Thymus (tissue), 11 donors: ENCODE data around the gene IL36A. TPM values are rescaled to one million over a fixed set of nuclear protein-coding genes. Genes with fewer than 3 reads are reported as not detected.

Experiments
- DNase-seq, 9 donors: peaks; one replicate each; pipeline ENCODE4 v3.0.0-alpha.2; 2013; ENCODE audit warnings: low spot score in 9 of 9, low read depth in 6 of 9, missing footprints in 1 of 9
- H3K27ac ChIP-seq, 2 donors: one replicate each; pipeline ENCODE4 v1.5.1; 2013; ENCODE audit warnings: control low read depth in 1 of 2, low read depth in 1 of 2, low read length in 1 of 2, mild to moderate bottlenecking in 1 of 2, moderate library complexity in 1 of 2
- H3K27me3 ChIP-seq, 2 donors: one replicate each; pipeline ENCODE4 v1.5.1; 2013; ENCODE audit warnings: low read length in 1 of 2; ENCODE audit not compliant: control insufficient read depth in 2 of 2, insufficient read depth in 1 of 2
- H3K36me3 ChIP-seq, 2 donors: one replicate each; pipeline ENCODE4 v1.5.1; 2013; ENCODE audit warnings: low read length in 1 of 2, mild to moderate bottlenecking in 1 of 2, moderate library complexity in 1 of 2; ENCODE audit not compliant: control insufficient read depth in 2 of 2, insufficient read depth in 2 of 2
- H3K4me1 ChIP-seq, 2 donors: one replicate each; pipeline ENCODE4 v1.5.1; 2013; ENCODE audit warnings: low read length in 2 of 2; ENCODE audit not compliant: control insufficient read depth in 2 of 2, insufficient read depth in 2 of 2
- H3K4me3 ChIP-seq, 2 donors: one replicate each; pipeline ENCODE4 v1.5.1; 2013; ENCODE audit warnings: low read length in 2 of 2, control low read depth in 1 of 2, mild to moderate bottlenecking in 1 of 2
- H3K9me3 ChIP-seq, 2 donors: one replicate each; pipeline ENCODE4 v1.5.1; 2013; ENCODE audit warnings: low read length in 1 of 2, mild to moderate bottlenecking in 1 of 2; ENCODE audit not compliant: control insufficient read depth in 2 of 2, insufficient read depth in 1 of 2
- WGBS: extraction: QIAGEN DNeasy Blood & Tissue Kit; methylation state at CpG from one replicate; pipeline ENCODE4 v1.1.7; 2013; 5-methylcytosine and 5-hydroxymethylcytosine counted together
- polyA plus RNA-seq: library from polyadenylated mRNA; stranded (reverse); fragments of 200-250 nt; gene quantifications from one replicate; pipeline ENCODE4 v1.2.3, GENCODE V29; 2013
- total RNA-seq: library from RNA; stranded (reverse); fragments of 120-200 nt; gene quantifications from one replicate; pipeline ENCODE4 v1.2.4, GENCODE V29; 2013
- donor health status: healthy.

Gene IL36A
- total and polyA plus RNA-seq, 2 donors = 0.30 to 0.99 TPM

DNA sequence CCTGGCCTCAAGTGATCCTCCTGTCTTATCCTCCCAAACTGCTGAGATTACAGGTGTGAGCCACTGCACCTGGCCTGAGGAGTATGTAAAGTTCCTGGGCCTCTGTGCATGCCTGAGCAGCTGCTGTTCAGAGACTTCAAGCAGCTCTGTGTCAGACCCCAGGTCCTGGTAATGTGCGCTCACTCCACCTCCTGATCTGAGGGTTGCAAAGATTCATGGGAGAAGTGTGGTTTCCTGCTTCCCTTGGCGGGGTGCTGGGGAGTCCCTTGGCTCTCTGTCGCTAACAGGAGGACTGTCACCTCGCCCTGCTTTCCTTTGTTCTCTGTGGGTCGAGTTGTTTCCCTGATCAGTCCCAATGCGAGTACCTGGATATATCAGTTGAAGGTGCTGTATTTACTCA, 8.6 kb upstream of the IL36A start:
- Histone ChIP-seq H3K4me3 (peak overlapping the region in 1 of 2 donors; percentile 12), H3K27me3 (no peaks in the 10 kb centered on the region), H3K36me3 (no peaks in the 10 kb centered on the region), H3K9me3 (peaks cover 0 to 16% of the 10 kb centered on the region in 2 donors), H3K4me1 (peaks cover 12 to 20% of the 10 kb centered on the region in 2 donors), H3K27ac (peak overlapping the region; percentile 5 to 80)
- 6% methylated on average over 6 of the region's 6 CpGs for WGBS
- DNase-seq = peak; percentile 77 to 97 (median 89)

- H3K4me1 ChIP-seq = peaks cover 12 to 20% of the 10 kb centered on the region in 2 donors
- H3K4me3 ChIP-seq = peak overlapping the region in 1 of 2 donors; percentile 12
- peak overlapping the region in 1 of 2 donors; percentile 80 for H3K27ac ChIP-seq
- no peaks in the 10 kb centered on the region for H3K27me3 ChIP-seq
- WGBS = 75% methylated on average over 1 of the region's 1 CpG
- peak in 1 of 9 donors; percentile 51 for DNase-seq
- H3K9me3 ChIP-seq = peaks cover 0 to 16% of the 10 kb centered on the region in 2 donors
- no peaks in the 10 kb centered on the region for H3K36me3 ChIP-seq
Measured at GRCh38 chr2:112997151-112997550, 8.1 kb upstream of the IL36A start.

GRCh38 chr2:113000436-113000835, 4.8 kb upstream of the IL36A start:
- no peak overlapping the region for H3K4me3 ChIP-seq
- no peaks in the 10 kb centered on the region for H3K36me3 ChIP-seq
- peaks cover 0 to 11% of the 10 kb centered on the region in 2 donors for H3K9me3 ChIP-seq
- no peaks in the 10 kb centered on the region for H3K27me3 ChIP-seq
- no peak overlapping the region for H3K27ac ChIP-seq
- DNase-seq = no peak
- H3K4me1 ChIP-seq = peaks cover 12 to 18% of the 10 kb centered on the region in 2 donors
- WGBS = 94% methylated on average over 1 of the region's 1 CpG

- Histone ChIP-seq H3K4me3 (no peak overlapping the region), H3K27me3 (no peaks in the 10 kb centered on the region), H3K27ac (no peak overlapping the region), H3K9me3 (peaks cover 0 to 11% of the 10 kb centered on the region in 2 donors), H3K36me3 (no peaks in the 10 kb centered on the region), H3K4me1 (peaks cover under 1% of the 10 kb centered on the region in 2 donors)
- WGBS = 95% methylated on average over 2 of the region's 2 CpGs
- no peak for DNase-seq
Measured at GRCh38 chr2:113002677-113003076, 2.6 kb upstream of the IL36A start.

DNA sequence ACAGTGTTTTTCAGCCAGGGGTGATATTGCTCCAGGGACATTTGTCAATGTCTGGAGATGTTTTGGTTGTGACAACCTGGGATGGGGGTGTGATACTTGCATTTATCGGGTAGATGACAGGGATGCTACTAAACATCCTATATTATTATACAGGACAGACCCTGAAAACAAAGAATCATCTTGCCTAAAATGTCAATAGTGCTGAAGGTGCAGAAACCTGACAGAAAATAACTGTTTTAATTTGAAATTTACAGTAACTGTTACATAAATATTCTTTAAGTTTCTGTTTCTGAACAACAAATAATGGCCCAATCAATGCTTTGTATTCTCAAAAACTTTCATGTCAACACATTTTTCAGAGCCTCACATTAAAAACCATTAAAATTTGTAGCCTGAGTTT, 2.0 kb downstream of the IL36A start:
- no peaks in the 10 kb centered on the region for H3K9me3 ChIP-seq
- no peak for DNase-seq
- H3K4me3 ChIP-seq = no peak overlapping the region
- 96% methylated on average over 1 of the region's 1 CpG for WGBS
- H3K4me1 ChIP-seq = peaks cover 2 to 5% of the 10 kb centered on the region in 2 donors
- H3K27me3 ChIP-seq = no peaks in the 10 kb centered on the region
- no peaks in the 10 kb centered on the region for H3K36me3 ChIP-seq
- H3K27ac ChIP-seq = no peak overlapping the region

DNA sequence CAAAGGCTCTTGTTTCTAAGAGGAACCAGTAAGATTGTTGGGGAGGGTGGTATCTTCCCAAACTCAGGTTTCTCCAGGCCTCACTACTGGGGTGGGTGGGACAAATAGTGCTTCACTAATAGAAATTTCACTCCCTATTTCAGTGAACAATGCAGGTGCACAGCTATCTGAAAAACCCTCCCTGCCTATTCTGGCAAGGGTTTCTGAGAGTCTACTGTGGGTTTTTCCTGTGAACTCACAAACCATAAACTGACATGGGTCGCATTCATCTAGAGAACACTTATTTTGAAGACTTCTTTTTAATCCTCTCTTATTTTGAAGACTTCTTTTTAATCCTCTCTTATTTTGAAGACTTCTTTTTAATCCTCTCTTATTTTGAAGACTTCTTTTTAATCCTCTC, 4.4 kb downstream of the IL36A start:
- no peaks in the 10 kb centered on the region for H3K27me3 ChIP-seq
- 16% methylated on average over 1 of the region's 1 CpG for WGBS
- peak in 3 of 9 donors; percentile 22 to 63 (median 22) for DNase-seq

DNA sequence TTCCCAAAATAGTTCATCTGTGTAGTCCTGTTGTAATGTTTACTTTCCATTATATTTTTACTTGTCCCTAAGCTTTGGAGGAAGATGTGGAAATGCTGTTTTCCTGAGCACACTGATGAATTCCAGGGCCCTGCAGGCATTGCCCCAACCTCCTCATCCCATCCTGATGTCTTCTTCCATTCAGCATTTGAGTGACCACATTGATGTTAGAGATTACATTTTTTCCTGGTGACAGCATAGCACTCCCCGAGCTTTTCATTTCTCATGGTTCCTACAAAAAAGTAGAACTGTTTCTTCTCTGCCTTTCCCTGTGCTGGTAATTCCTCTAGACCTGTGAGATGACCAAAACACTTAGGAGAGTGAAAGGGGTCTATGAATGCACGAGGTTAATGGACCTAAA, 4.8 kb downstream of the IL36A start:
- H3K4me1 ChIP-seq = peaks cover 2 to 5% of the 10 kb centered on the region in 2 donors
- no peaks in the 10 kb centered on the region for H3K27me3 ChIP-seq
- H3K27ac ChIP-seq = no peak overlapping the region
- no peaks in the 10 kb centered on the region for H3K36me3 ChIP-seq
- 72% methylated on average over 2 of the region's 2 CpGs for WGBS
- no peaks in the 10 kb centered on the region for H3K9me3 ChIP-seq
- H3K4me3 ChIP-seq = no peak overlapping the region
- no peak for DNase-seq

More for the DNA sequence above, 4.4 kb downstream of the IL36A start:
- H3K4me3 ChIP-seq = no peak overlapping the region
- H3K9me3 ChIP-seq = no peaks in the 10 kb centered on the region
- H3K36me3 ChIP-seq = no peaks in the 10 kb centered on the region
- H3K4me1 ChIP-seq = peaks cover 2 to 5% of the 10 kb centered on the region in 2 donors
- peak overlapping the region in 1 of 2 donors; percentile 60 for H3K27ac ChIP-seq

- H3K27me3 ChIP-seq = no peaks in the 10 kb centered on the region
- 97% methylated on average over 1 of the region's 1 CpG for WGBS
- DNase-seq = no peak
- H3K4me3 ChIP-seq = no peak overlapping the region
- H3K36me3 ChIP-seq = no peaks in the 10 kb centered on the region
- no peak overlapping the region for H3K27ac ChIP-seq
- H3K4me1 ChIP-seq = peaks cover 5 to 6% of the 10 kb centered on the region in 2 donors
- no peaks in the 10 kb centered on the region for H3K9me3 ChIP-seq
Measured at GRCh38 chr2:113011108-113011507, 5.8 kb downstream of the IL36A start.

DNA sequence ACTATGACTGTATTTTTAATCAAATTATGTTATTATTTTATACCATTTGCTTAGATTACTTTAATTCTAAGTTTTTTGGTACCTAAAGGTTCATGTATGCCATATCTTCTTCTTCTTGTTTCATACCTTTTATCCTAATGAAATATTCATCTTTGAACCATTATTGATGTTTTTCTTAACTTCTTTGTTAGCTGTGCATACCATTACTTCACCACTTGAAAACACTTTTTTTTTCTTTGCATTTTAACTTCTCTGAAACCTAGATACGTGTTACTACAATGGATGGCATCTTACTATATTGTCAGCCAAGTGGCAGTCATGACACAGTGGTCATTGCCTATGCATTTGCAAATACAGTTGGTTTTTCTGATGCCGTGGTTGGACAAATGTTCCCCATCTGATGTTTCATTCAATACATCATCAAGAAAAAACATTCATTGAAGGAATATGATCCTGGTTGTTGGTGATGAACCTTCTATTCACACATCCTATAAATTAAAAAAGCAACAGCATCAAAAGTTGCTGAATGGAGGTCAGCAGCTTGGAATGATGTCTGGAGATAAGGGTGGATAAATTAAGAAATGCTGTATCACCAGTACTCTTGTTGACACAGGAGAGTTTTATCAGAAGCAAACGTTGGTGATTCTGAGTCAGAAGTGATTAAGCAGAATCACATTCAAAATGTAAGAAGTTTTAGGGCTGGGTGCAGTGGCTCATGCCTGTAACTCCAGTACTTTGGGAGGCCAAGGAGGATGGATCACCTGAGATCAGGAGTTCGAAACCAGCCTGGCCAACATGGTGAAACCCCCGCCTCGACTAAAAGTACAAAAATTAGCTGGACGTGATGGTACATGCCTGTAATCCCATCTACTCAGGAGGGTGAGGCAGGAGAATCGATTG, 7.4 kb downstream of the IL36A start:
- H3K4me3 ChIP-seq = no peak overlapping the region
- no peaks in the 10 kb centered on the region for H3K9me3 ChIP-seq
- no peaks in the 10 kb centered on the region for H3K27me3 ChIP-seq
- H3K4me1 ChIP-seq = peaks cover 5 to 6% of the 10 kb centered on the region in 2 donors
- no peak for DNase-seq
- H3K27ac ChIP-seq = no peak overlapping the region
- 88% methylated on average over 8 of the region's 8 CpGs for WGBS
- H3K36me3 ChIP-seq = no peaks in the 10 kb centered on the region
